Breast epithelium (tissue), 3 donors: ENCODE measurements around the gene GMPR.

ENCODE experiments used
- POLR2A ChIP-seq: fragments of 450-650 bp; IDR thresholded peaks from one replicate; pipeline ENCODE4 v1.6.1; 2016; ENCODE audit warnings: antibody characterized with exemption, mild to moderate bottlenecking, moderate library complexity
- POLR2AphosphoS5 ChIP-seq, 3 donors: sonication (generic); formaldehyde crosslinking; IDR thresholded peaks; one replicate each; pipeline ENCODE4 v1.6.1; 2017; ENCODE audit warnings: antibody characterized with exemption in 3 of 3
- TF ChIP-seq, protein P1 (sequence below), 3 donors: fragments of 450-650 bp; IDR thresholded peaks; one replicate each; pipeline ENCODE4 v1.5.1; 2016 to 2017; ENCODE audit warnings: antibody characterized with exemption in 3 of 3, mild to moderate bottlenecking in 3 of 3, moderate library complexity in 3 of 3

DNA sequence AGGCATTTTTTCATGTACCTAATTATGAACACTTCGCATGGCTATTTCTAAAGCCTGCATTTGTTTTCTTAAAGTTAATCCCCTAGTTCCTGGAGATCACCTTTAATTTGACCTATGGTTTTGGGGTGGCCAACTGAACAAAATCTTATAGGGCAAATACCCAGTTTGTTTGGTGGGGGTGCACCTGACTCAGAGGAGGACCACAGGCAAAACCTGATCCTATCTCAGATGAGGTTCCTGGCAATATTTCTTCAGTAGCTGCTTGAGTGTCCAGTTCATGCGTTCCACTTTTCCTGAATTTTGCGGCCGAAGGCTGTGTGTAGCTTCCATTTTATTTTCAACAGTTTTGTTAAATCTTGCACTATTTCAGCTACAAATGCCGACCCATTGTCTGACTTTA lies 10.3 kb upstream of the GMPR start:
- TF ChIP-seq, protein P1, sequence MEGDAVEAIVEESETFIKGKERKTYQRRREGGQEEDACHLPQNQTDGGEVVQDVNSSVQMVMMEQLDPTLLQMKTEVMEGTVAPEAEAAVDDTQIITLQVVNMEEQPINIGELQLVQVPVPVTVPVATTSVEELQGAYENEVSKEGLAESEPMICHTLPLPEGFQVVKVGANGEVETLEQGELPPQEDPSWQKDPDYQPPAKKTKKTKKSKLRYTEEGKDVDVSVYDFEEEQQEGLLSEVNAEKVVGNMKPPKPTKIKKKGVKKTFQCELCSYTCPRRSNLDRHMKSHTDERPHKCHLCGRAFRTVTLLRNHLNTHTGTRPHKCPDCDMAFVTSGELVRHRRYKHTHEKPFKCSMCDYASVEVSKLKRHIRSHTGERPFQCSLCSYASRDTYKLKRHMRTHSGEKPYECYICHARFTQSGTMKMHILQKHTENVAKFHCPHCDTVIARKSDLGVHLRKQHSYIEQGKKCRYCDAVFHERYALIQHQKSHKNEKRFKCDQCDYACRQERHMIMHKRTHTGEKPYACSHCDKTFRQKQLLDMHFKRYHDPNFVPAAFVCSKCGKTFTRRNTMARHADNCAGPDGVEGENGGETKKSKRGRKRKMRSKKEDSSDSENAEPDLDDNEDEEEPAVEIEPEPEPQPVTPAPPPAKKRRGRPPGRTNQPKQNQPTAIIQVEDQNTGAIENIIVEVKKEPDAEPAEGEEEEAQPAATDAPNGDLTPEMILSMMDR (IDR thresholded peaks at IDR 0.05) = no peak
- no peak for TF ChIP-seq POLR2AphosphoS5 (IDR thresholded peaks at IDR 0.05)
- no peak for TF ChIP-seq POLR2A
